ENCODE measurements around the gene DBN1. TPM values are rescaled to one million over a fixed set of nuclear protein-coding genes. Genes with fewer than 3 reads are reported as not detected.

The DBN1 gene
- total and polyA plus RNA-seq, 2 donors (not counting 3 experiments of a cell fraction or from before 2014, with no cell fraction given), result 198 to 336 TPM

DNA sequence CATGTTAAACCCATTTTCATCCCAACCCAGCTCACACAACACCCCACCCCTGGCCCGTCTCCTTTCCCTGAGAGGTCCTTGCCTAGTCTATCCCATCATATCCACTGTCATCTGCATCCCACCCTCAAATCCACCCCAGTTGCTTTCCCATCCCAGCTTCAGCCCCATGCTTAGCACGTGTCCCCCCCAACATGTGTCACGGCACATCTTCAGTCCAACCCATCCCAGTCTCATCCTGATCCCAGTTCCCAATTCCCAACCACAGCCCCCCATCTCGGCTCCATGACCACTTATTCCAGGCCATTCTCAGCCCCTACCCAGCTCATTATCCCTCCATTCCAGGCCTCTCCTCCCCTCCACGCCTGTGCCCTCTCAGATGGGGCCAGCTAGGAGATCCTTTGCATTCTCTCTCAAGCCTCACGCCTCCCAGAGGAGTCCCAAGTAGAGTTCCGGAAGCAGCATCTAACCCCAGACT is 605 bp upstream of the DBN1 start:
- dilution Hi-C loops (cut with MboI; ENCODE audit: extremely low pct_ligation_motif_present, low sequenced_read_pairs) (no loop called here), intact Hi-C loops (cut with micrococcal nuclease) (loop anchor here (10.0 kb wide), 1 partner anchor 1029 kb away; the partner anchor contains the start of gene FAF2)
- Histone ChIP-seq H3K9ac (replicated peaks; ENCODE audit: extremely low read depth, insufficient read depth, low read length) (no peak overlapping the region), H3K36me3 (ENCODE audit: control insufficient read depth in 2 of 2, extremely low read depth in 1 of 2, insufficient read depth in 2 of 2, low read length in 2 of 2) (peaks cover 0 to under 1% of the 10 kb centered on the region in 2 experiments), H4K20me1 (replicated peaks; ENCODE audit: control insufficient read depth, extremely low read depth, insufficient read depth, low read length) (no peaks in the 10 kb centered on the region), H3K9me3 (replicated peaks; ENCODE audit: control insufficient read depth, insufficient read depth, low read length) (no peaks in the 10 kb centered on the region), H3K9me1 (replicated peaks; ENCODE audit: control insufficient read depth, extremely low read depth, insufficient read depth, low read length) (no peaks in the 10 kb centered on the region), H2AFZ (ENCODE audit: low read depth, low read length) (no peak overlapping the region), H3K4me1 (ENCODE audit: control insufficient read depth, extremely low read depth, insufficient read depth, low read length) (peaks cover 31% of the 10 kb centered on the region), H3K27me3 (ENCODE audit: control insufficient read depth in 2 of 2, insufficient read depth in 2 of 2, low read length in 2 of 2) (no peaks in the 10 kb centered on the region), H3K79me2 (ENCODE audit: control insufficient read depth, insufficient read depth, low read length) (peaks cover 39% of the 10 kb centered on the region), H3K4me3 (replicated peaks in 1 of 3; ENCODE audit: insufficient read depth in 1 of 3, low read depth in 1 of 3, low read length in 3 of 3) (no peak overlapping the region), H3K27ac (ENCODE audit: insufficient read depth, low read depth, low read length) (no peak overlapping the region), H3K4me2 (ENCODE audit: insufficient read depth, low read length) (no peak overlapping the region)
- no peak for FAIRE-seq
- ChIA-PET POLR2A (interaction anchor here (1.2 kb wide), 1 partner anchor 17 kb away, joined by 3 read pairs; no protein-coding TSS in a partner anchor), CTCF (interaction anchor here (0.5 to 1.5 kb wide), 3 partner anchors 16 to 83 kb away, joined by 3 to 4 read pairs (median 3); no protein-coding TSS in a partner anchor)
- no peak for DNase-seq (ENCODE audit: low read depth, low spot score)
- no peak for TF ChIP-seq EZH2 (IDR thresholded peaks at IDR 0.05; ENCODE audit: borderline replicate concordance, low read depth, low read length, severe bottlenecking)
- no peak for TF ChIP-seq FOS (IDR thresholded peaks at IDR 0.05; ENCODE audit: borderline replicate concordance, insufficient read depth, low read length)
- no peak for TF ChIP-seq GATA2 (IDR thresholded peaks at IDR 0.05; ENCODE audit: insufficient read depth, insufficient read length, low read depth, low read length)
- no peak for TF ChIP-seq JUN (IDR thresholded peaks at IDR 0.05; ENCODE audit: borderline replicate concordance, insufficient read depth, insufficient read length, low read depth)
- TF ChIP-seq, protein P1, sequence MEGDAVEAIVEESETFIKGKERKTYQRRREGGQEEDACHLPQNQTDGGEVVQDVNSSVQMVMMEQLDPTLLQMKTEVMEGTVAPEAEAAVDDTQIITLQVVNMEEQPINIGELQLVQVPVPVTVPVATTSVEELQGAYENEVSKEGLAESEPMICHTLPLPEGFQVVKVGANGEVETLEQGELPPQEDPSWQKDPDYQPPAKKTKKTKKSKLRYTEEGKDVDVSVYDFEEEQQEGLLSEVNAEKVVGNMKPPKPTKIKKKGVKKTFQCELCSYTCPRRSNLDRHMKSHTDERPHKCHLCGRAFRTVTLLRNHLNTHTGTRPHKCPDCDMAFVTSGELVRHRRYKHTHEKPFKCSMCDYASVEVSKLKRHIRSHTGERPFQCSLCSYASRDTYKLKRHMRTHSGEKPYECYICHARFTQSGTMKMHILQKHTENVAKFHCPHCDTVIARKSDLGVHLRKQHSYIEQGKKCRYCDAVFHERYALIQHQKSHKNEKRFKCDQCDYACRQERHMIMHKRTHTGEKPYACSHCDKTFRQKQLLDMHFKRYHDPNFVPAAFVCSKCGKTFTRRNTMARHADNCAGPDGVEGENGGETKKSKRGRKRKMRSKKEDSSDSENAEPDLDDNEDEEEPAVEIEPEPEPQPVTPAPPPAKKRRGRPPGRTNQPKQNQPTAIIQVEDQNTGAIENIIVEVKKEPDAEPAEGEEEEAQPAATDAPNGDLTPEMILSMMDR (IDR thresholded peaks at IDR 0.05; ENCODE audit: extremely low read depth in 1 of 2, insufficient read depth in 1 of 2, low read depth in 1 of 2, low read length in 2 of 2), result no peak
- TF ChIP-seq POLR2AphosphoS5 (IDR thresholded peaks at IDR 0.05; ENCODE audit: insufficient read depth, low read depth, low read length), result no peak
- TF ChIP-seq POLR2A (IDR thresholded peaks at IDR 0.05; ENCODE audit: low read depth, low read length), result no peak
- no peak for TF ChIP-seq MYC (IDR thresholded peaks at IDR 0.05; ENCODE audit: low read depth, low read length)
- TF ChIP-seq, protein P2, sequence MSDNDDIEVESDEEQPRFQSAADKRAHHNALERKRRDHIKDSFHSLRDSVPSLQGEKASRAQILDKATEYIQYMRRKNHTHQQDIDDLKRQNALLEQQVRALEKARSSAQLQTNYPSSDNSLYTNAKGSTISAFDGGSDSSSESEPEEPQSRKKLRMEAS (IDR thresholded peaks at IDR 0.05; ENCODE audit: insufficient read depth, insufficient read length), result no peak
- BruUV-seq (replicated peaks), result no TSS peak
